HepG2 (cell line): ENCODE measurements around the gene OOSP1. TPM values are rescaled to one million over a fixed set of nuclear protein-coding genes. Genes with fewer than 3 reads are reported as not detected.

Experiments
- E2F5 ChIP-seq: sonication (generic); formaldehyde crosslinking; conservative IDR thresholded peaks from 2 replicates; pipeline ENCODE4 v1.4.0; 2020; ENCODE audit warnings: missing genetic modification reagents
- SNAPC2 ChIP-seq: sonication (generic); formaldehyde crosslinking; IDR thresholded peaks from 2 replicates; pipeline ENCODE4 v1.8.1; 2022; ENCODE audit warnings: mild to moderate bottlenecking, missing genetic modification reagents
- polyA plus RNA-seq, 8 experiments: library from polyadenylated mRNA; depleted of rRNA in 3 of 8; stranded (reverse) in 7 of 8; unstranded in 1 of 8; fragments of >200 nt; fragmentation: Illumina TruSeq in 4 of 8; extraction: Trizol in 4 of 8; gene quantifications; 2 replicates each; pipeline versions ENCODE4 v1.2.1 to v1.2.3, GENCODE V29; 2011 to 2016; ENCODE audit warnings: low read depth in 4 of 8, missing spikeins in 1 of 8, mixed read lengths in 1 of 8; ENCODE audit not compliant: insufficient read depth in 1 of 8
- total RNA-seq, 5 experiments: library from RNA; depleted of rRNA; stranded (reverse); fragments of >200 nt; fragmentation: Illumina TruSeq; extraction: Trizol; gene quantifications; 2 replicates each; pipeline ENCODE4 v1.2.3, GENCODE V29; 2016; ENCODE audit warnings: low read depth in 1 of 5

The OOSP1 gene
- total and polyA plus RNA-seq, 2 of the 13 experiments (the other 11 are each of a cell fraction or from before 2014, with no cell fraction given): not detected

- TF ChIP-seq E2F5: no peak
- no peak for TF ChIP-seq SNAPC2
These were observed 67.1 kb downstream of the OOSP1 start (continued) for GRCh38 chr11:60005360-60005759.

Other genes starting within 250 kb of the OOSP1 start
- not detected in 2 replicates for gene OR10V1, start 224.6 kb upstream of the OOSP1 start, total RNA-seq (2016; rRNA removed; fragmentation: Illumina TruSeq; extraction: Trizol)
- gene OR10V1, start 224.6 kb upstream of the OOSP1 start, polyA plus RNA-seq (2011; rRNA removed): not detected in 2 replicates
- 24.0 and 28.7 TPM in 2 replicates for gene STX3, start 183.1 kb upstream of the OOSP1 start, total RNA-seq (2016; rRNA removed; fragmentation: Illumina TruSeq; extraction: Trizol)
- 16.5 TPM in 2 replicates for gene STX3, start 183.1 kb upstream of the OOSP1 start, polyA plus RNA-seq (2011; rRNA removed)
- gene MRPL16, start 127.7 kb upstream of the OOSP1 start, total RNA-seq (2016; rRNA removed; fragmentation: Illumina TruSeq; extraction: Trizol): 62.6 and 77.8 TPM in 2 replicates
- 40.3 and 45.3 TPM in 2 replicates for gene MRPL16, start 127.7 kb upstream of the OOSP1 start, polyA plus RNA-seq (2011; rRNA removed)
- not detected in 2 replicates for gene CBLIF, start 92.9 kb upstream of the OOSP1 start, total RNA-seq (2016; rRNA removed; fragmentation: Illumina TruSeq; extraction: Trizol)
- gene CBLIF, start 92.9 kb upstream of the OOSP1 start, polyA plus RNA-seq (2011; rRNA removed): not detected in 2 replicates
- not detected in 2 replicates for gene TCN1, start 71.9 kb upstream of the OOSP1 start, total RNA-seq (2016; rRNA removed; fragmentation: Illumina TruSeq; extraction: Trizol)
- 0.05 TPM in 1 of 2 replicates, not detected in the other for gene TCN1, start 71.9 kb upstream of the OOSP1 start, polyA plus RNA-seq (2011; rRNA removed)
- not detected in 2 replicates for gene OOSP3, start 59.6 kb upstream of the OOSP1 start, total RNA-seq (2016; rRNA removed; fragmentation: Illumina TruSeq; extraction: Trizol)
- gene OOSP3, start 59.6 kb upstream of the OOSP1 start, polyA plus RNA-seq (2011; rRNA removed): not detected in 2 replicates
- not detected in 2 replicates for gene OOSP4A, start 25.6 kb downstream of the OOSP1 start, total RNA-seq (2016; rRNA removed; fragmentation: Illumina TruSeq; extraction: Trizol)
- not detected in 2 replicates for gene OOSP4A, start 25.6 kb downstream of the OOSP1 start, polyA plus RNA-seq (2011; rRNA removed)
- not detected in 2 replicates for gene OOSP4B, start 78.7 kb downstream of the OOSP1 start, total RNA-seq (2016; rRNA removed; fragmentation: Illumina TruSeq; extraction: Trizol)
- not detected in 2 replicates for gene OOSP4B, start 78.7 kb downstream of the OOSP1 start, polyA plus RNA-seq (2011; rRNA removed)
- not detected in 2 replicates for gene OOSP2, start 102.0 kb downstream of the OOSP1 start, total RNA-seq (2016; rRNA removed; fragmentation: Illumina TruSeq; extraction: Trizol)
- gene OOSP2, start 102.0 kb downstream of the OOSP1 start, polyA plus RNA-seq (2011; rRNA removed): not detected in 2 replicates
- not detected in 2 replicates for gene MS4A3, start 118.2 kb downstream of the OOSP1 start, total RNA-seq (2016; rRNA removed; fragmentation: Illumina TruSeq; extraction: Trizol)
- gene MS4A3, start 118.2 kb downstream of the OOSP1 start, polyA plus RNA-seq (2011; rRNA removed): not detected in 2 replicates
- not detected in 2 replicates for gene MS4A2, start 150.2 kb downstream of the OOSP1 start, total RNA-seq (2016; rRNA removed; fragmentation: Illumina TruSeq; extraction: Trizol)
- gene MS4A2, start 150.2 kb downstream of the OOSP1 start, polyA plus RNA-seq (2011; rRNA removed): not detected in 2 replicates
- not detected in 2 replicates for gene MS4A6A, start 244.7 kb downstream of the OOSP1 start, total RNA-seq (2016; rRNA removed; fragmentation: Illumina TruSeq; extraction: Trizol)
- gene MS4A6A, start 244.7 kb downstream of the OOSP1 start, polyA plus RNA-seq (2011; rRNA removed): not detected in 2 replicates